RCC 7860 (cell line): ENCODE data around the gene GRK4.
"Not testable (repeated sequence)": the region's sequence is repeated elsewhere in the genome, so short reads cannot be mapped to it uniquely, and the experiment has no call there.

Experiments
- DNase-seq: peaks from one replicate; pipeline ENCODE4 v3.0.0-alpha.2; 2015; ENCODE audit warnings: low spot score
- FAIRE-seq: peaks from 2 replicates; lab custom pipeline; 2012; peaks lifted over from hg19 to GRCh38; lab: Jason Lieb, UNC

The GRK4 gene

GRCh38 chr4:2940267-2941137 is 22.9 kb upstream of the GRK4 start:
- no peak for FAIRE-seq
- DNase-seq, result no peak

- no peak for FAIRE-seq
Observed at GRCh38 chr4:2941138-2942036, 22.0 kb upstream of the GRK4 start.

GRCh38 chr4:2942037-2942531 is 21.3 kb upstream of the GRK4 start:
- DNase-seq (no peak), FAIRE-seq (no peak)

More at GRCh38 chr4:2941138-2942036, 22.0 kb upstream of the GRK4 start:
- no peak for DNase-seq

- DNase-seq (no peak), FAIRE-seq (no peak)
Observed at GRCh38 chr4:2942532-2943363, 20.6 kb upstream of the GRK4 start.

GRCh38 chr4:2943364-2944090 is 19.8 kb upstream of the GRK4 start:
- FAIRE-seq (no peak), DNase-seq (no peak)

GRCh38 chr4:2944091-2944482 is 19.3 kb upstream of the GRK4 start:
- FAIRE-seq (no peak), DNase-seq (no peak)

- DNase-seq, result no peak
- no peak for FAIRE-seq
Observed at GRCh38 chr4:2944586-2945526, 18.5 kb upstream of the GRK4 start.

GRCh38 chr4:2945619-2946604 is 17.5 kb upstream of the GRK4 start:
- not testable (repeated sequence) for FAIRE-seq

GRCh38 chr4:2946812-2947600 is 16.4 kb upstream of the GRK4 start:
- FAIRE-seq, result no peak

More at GRCh38 chr4:2945619-2946604, 17.5 kb upstream of the GRK4 start:
- not testable (repeated sequence) for DNase-seq

GRCh38 chr4:2947926-2948325 is 15.4 kb upstream of the GRK4 start:
- FAIRE-seq, result no peak

More at GRCh38 chr4:2946812-2947600, 16.4 kb upstream of the GRK4 start:
- no peak for DNase-seq

GRCh38 chr4:2948895-2949781 is 14.2 kb upstream of the GRK4 start:
- DNase-seq, result no peak
- FAIRE-seq, result no peak

More at GRCh38 chr4:2947926-2948325, 15.4 kb upstream of the GRK4 start:
- no peak for DNase-seq

- DNase-seq, result no peak
- FAIRE-seq, result no peak
Observed at GRCh38 chr4:2949782-2950125, 13.6 kb upstream of the GRK4 start.

GRCh38 chr4:2950221-2950989 is 13.0 kb upstream of the GRK4 start:
- DNase-seq, result no peak

GRCh38 chr4:2953496-2953895 is 9.9 kb upstream of the GRK4 start:
- FAIRE-seq (no peak), DNase-seq (no peak)

More at GRCh38 chr4:2950221-2950989, 13.0 kb upstream of the GRK4 start:
- no peak for FAIRE-seq
